ENCODE data around the gene DSCAM.
"Not testable (repeated sequence)": the region's sequence is repeated elsewhere in the genome, so short reads cannot be mapped to it uniquely, and the experiment has no call there.

Gene DSCAM

DNA sequence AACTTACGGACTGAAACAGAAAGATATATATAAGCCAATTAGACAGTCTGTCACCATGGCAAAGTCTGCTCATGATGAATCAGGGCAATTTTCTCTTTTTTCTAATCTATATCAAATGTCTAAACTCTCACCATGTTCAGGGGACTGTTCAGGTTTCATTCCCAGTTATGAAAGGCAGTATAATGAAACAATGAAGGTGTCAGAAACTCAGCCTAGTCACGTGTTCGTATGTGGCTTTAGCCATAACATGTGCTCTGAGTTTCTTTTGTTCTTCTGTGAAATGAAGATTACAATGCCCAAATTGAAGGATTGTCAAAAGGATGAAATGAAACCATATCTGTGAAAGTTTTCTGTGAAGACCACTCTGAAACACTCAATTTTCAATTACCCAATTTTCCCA lies 392.9 kb downstream of the DSCAM start:
- ATAC-seq: no peak
- Mint-ChIP-seq H3K27ac (no peak overlapping the region), H3K36me3 (no peaks in the 10 kb centered on the region), H3K4me1 (no peaks in the 10 kb centered on the region), H3K9me3 (peaks cover 7% of the 10 kb centered on the region), H3K4me3 (no peak overlapping the region)
- no peak for DNase-seq (ENCODE audit: low spot score in 2 of 2)

DNA sequence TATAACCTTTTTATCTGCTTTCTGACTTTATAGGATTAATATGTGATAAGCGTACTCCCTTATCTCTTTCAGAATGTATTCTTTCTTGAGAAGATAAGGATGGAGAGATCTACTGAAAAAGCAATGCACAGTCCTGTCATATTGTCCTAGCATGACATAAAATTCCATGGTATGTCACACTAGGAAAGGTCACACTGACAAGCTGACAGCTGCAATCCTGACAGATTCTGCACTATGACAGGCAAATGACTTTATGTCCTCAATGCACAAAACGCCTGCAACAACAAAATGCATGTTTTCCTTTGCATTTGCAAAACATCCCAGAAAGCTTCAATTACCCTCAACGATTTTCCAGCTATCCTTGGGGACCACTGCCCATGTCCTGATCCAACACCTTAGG lies 393.8 kb downstream of the DSCAM start:
- H3K9me3 Mint-ChIP-seq: peaks cover 7% of the 10 kb centered on the region
- no peaks in the 10 kb centered on the region for H3K4me1 Mint-ChIP-seq
- ATAC-seq (no peak), DNase-seq (ENCODE audit: low spot score in 2 of 2) (no peak)
- no peak overlapping the region for H3K27ac Mint-ChIP-seq
- no peaks in the 10 kb centered on the region for H3K36me3 Mint-ChIP-seq
- no peak overlapping the region for H3K4me3 Mint-ChIP-seq

DNA sequence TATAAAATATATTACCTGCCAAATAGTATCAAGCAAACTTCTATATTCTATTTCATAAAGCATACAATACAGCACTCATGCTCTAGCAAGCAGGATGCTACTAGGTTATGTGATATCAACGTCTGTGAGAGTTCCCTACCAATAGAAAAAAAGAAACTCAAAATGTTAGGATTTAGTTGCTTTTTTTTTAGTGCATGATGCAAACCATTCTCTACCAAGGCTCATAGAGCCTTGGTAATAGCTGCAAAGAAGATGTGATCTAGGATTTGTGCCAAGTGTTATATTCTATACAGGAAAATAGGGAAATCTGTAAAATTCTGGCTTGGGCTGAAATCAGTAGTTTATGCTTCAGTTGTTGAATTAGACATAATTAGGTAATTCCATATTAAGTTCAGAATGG lies 394.4 kb downstream of the DSCAM start:
- H3K36me3 Mint-ChIP-seq: no peaks in the 10 kb centered on the region
- no peak for ATAC-seq
- H3K27ac Mint-ChIP-seq: no peak overlapping the region
- DNase-seq (ENCODE audit: low spot score in 2 of 2): no peak
- H3K9me3 Mint-ChIP-seq: peaks cover 7% of the 10 kb centered on the region
- no peaks in the 10 kb centered on the region for H3K4me1 Mint-ChIP-seq
- H3K4me3 Mint-ChIP-seq: no peak overlapping the region

DNA sequence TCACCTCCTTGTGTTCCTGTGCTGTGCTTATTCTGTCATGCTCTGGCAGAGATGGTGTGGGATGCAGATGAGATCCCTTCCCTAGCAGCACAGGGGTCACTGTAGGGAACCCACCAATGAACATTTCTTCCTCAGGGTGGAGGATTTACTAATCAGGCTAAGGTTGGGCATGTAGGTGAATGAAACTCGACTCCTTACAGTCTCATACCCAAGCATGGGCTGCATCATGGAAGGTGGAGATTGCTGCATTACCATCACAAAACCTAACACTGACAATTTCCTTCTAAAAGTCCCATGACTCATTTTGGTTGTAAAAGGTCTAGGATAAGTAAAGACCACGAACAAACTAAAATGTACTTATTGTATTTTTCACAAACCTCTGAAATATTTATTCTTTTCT lies 399.9 kb downstream of the DSCAM start:
- Mint-ChIP-seq H3K27ac (no peak overlapping the region), H3K9me3 (peaks cover 5% of the 10 kb centered on the region), H3K4me3 (no peak overlapping the region), H3K4me1 (no peaks in the 10 kb centered on the region), H3K36me3 (no peaks in the 10 kb centered on the region)
- DNase-seq (ENCODE audit: low spot score in 2 of 2) (no peak), ATAC-seq (no peak)

DNA sequence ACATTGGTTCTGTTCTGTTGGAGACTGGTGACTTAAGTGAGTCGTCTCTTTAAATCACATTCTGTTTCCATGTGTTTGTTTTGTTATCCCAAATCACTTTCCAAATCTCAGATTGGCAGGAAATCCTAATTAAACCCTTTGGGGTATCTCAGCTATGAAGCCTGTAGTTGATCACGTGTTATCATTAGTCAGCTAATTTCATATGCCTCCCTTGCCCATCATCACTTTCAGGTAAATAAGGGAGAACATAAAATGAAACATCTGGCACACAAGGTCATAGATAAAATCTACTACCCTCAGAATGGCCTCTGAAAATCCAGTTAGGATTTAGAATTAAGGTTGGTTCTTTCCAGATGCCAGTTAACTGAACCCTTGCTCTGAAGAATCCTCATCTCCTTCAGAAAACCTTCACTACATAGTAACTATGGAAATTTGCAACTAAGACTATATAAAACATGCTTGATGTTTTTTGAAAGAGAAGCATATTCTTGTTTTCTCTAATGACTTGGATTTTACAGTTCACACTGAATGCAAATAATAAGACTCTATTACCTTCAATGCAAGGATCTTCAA lies 401.5 kb downstream of the DSCAM start:
- no peak for ATAC-seq
- Mint-ChIP-seq H3K27ac (no peak overlapping the region), H3K36me3 (no peaks in the 10 kb centered on the region), H3K9me3 (peaks cover 5% of the 10 kb centered on the region), H3K4me1 (no peaks in the 10 kb centered on the region), H3K4me3 (no peak overlapping the region)
- no peak for DNase-seq (ENCODE audit: low spot score in 2 of 2)

DNA sequence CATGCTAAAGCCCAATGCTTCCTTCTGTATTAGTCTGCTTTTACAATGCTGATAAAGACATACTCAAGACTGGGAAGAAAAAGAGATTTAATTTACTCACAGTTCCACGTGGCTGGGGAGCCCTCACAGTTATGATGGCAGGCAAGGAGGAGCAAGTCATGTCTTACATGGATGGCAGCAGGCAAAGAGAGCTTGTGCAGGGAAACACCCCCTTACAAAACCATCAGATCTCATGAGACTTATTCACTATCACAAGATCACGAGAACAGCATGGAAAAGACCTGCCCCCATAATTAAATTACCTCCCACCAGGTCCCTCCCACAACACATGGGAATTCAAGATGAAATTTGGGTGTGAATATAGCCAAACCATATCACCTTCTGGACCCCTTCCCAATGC lies 407.4 kb downstream of the DSCAM start:
- not testable (repeated sequence) for H3K4me3 Mint-ChIP-seq; H3K36me3 Mint-ChIP-seq; ATAC-seq; H3K9me3 Mint-ChIP-seq; DNase-seq (ENCODE audit: low spot score in 2 of 2); H3K4me1 Mint-ChIP-seq; H3K27ac Mint-ChIP-seq

DNA sequence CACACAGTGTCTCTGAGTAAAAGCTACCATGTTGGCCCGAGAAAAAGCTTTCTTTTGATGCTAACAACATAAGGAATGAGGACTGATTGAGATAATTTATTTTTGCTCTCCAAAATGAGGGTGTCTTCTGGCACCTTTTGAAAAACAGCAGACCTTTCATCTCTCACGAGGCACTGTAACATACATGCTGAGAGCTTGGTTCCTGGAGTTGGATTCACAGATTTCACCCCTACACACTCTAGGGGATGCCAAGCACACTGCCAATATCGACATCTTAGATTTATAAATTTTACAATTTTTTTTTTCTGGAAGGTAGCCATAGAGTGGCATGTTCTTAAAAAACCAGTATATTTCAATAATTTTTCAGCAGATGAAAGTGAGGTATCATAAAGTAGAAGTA lies 408.3 kb downstream of the DSCAM start:
- Mint-ChIP-seq H3K4me1 (no peaks in the 10 kb centered on the region), H3K9me3 (no peaks in the 10 kb centered on the region), H3K27ac (no peak overlapping the region), H3K36me3 (no peaks in the 10 kb centered on the region), H3K4me3 (no peak overlapping the region)
- no peak for ATAC-seq
- DNase-seq (ENCODE audit: low spot score in 2 of 2): no peak

DNA sequence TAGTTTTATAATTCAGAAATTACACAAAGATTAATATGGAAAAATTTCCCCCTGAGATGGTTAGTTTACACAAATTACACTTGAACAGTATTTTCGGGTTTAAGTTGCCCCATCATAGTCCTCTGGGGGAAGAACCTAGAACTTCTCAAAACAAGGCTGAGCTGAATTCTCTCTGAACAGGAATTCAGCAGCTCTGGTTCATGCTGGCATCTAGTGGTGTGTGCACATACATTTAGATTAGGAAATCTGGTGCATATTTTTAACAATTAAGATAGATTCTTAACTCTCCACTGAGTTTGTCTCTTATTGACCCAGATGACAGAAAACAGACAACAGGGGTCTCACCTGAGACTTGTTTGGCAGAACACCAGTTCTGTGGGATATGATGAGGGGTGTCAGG lies 410.7 kb downstream of the DSCAM start:
- no peak for DNase-seq (ENCODE audit: low spot score in 2 of 2)
- peaks cover under 1% of the 10 kb centered on the region for H3K9me3 Mint-ChIP-seq
- no peaks in the 10 kb centered on the region for H3K36me3 Mint-ChIP-seq
- no peak overlapping the region for H3K27ac Mint-ChIP-seq
- ATAC-seq: no peak
- no peak overlapping the region for H3K4me3 Mint-ChIP-seq
- no peaks in the 10 kb centered on the region for H3K4me1 Mint-ChIP-seq

DNA sequence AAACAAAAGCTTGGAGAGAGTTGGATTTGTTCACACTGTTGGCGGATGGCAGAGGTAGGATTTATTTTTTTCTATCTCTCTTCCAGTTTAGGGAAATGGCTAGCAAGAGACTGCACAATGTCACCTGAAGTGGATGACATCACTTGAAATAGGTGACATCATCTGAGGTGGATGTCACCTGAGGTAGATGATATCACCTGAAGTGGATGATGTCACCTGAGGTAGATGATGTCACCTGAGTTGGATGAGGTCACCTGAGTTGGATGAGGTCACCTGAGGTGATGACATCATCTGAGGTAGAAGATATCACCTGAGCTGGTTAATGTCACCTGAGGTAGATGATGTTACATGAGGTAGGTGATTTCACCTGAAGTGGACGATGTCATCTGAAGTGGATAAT lies 413.4 kb downstream of the DSCAM start:
- Mint-ChIP-seq H3K36me3 (no peaks in the 10 kb centered on the region), H3K4me1 (no peaks in the 10 kb centered on the region), H3K9me3 (peaks cover 3% of the 10 kb centered on the region), H3K27ac (no peak overlapping the region), H3K4me3 (no peak overlapping the region)
- no peak for ATAC-seq
- DNase-seq (ENCODE audit: low spot score in 2 of 2): no peak

DNA sequence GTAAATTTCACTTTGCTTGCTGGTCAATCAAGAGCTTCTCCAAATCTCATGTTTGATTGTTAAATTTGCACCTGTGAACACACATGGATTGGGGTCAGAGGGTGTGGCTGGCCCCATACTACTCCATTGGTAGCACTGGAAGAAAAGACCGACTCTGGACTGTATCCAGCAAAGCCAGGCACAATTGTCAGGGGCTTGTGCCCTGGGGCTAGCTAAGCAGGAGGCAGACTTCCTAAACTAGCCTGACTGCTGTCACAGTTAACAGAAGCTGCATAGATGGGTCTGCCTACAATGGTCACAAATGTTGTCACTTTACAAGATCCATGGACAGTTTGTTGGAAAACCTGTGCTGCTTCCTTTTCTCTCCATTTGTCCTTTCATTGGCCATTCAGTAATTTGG lies 421.0 kb downstream of the DSCAM start:
- Mint-ChIP-seq H3K36me3 (no peaks in the 10 kb centered on the region), H3K4me3 (no peak overlapping the region), H3K27ac (no peak overlapping the region), H3K9me3 (peaks cover 3% of the 10 kb centered on the region), H3K4me1 (no peaks in the 10 kb centered on the region)
- ATAC-seq: no peak
- DNase-seq (ENCODE audit: low spot score in 2 of 2): no peak

DNA sequence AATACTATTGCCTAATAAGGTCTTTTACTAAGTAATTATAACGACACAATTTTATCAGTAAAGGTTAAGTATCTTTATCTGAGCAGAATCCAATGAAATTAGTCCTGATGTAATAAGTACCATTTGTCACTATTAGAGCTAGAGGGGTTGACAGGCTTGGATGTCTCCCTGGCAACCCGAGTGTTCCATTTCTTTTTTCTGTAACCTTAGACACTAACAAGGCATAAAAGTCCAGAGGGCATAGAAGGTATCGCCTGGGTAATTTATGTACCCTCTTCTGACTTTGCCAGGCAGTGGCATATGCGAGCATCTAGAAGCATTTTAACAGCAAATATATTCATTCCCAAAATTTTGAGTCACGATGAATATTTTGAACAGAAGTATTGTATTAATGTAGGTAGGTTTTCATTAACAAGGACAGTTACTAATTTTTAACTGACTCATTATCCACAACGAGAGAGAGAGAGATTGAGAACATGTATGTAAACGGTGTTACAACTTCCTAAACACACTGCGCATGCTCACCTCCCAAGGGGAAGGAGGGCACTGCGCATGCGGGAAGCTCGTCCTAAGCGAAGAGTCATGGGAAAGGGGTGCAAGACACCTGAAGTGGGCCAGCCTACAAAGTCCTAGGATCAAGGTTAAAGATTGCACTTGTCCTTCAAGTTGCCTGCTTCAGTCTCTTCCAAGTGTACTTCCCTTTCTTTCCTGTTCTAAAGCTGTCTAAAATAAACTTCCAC lies 423.9 kb downstream of the DSCAM start:
- no peaks in the 10 kb centered on the region for H3K4me1 Mint-ChIP-seq
- peaks cover 7% of the 10 kb centered on the region for H3K9me3 Mint-ChIP-seq
- H3K4me3 Mint-ChIP-seq: no peak overlapping the region
- no peak for DNase-seq (ENCODE audit: low spot score in 2 of 2)
- no peak for ATAC-seq
- H3K27ac Mint-ChIP-seq: no peak overlapping the region
- H3K36me3 Mint-ChIP-seq: no peaks in the 10 kb centered on the region

DNA sequence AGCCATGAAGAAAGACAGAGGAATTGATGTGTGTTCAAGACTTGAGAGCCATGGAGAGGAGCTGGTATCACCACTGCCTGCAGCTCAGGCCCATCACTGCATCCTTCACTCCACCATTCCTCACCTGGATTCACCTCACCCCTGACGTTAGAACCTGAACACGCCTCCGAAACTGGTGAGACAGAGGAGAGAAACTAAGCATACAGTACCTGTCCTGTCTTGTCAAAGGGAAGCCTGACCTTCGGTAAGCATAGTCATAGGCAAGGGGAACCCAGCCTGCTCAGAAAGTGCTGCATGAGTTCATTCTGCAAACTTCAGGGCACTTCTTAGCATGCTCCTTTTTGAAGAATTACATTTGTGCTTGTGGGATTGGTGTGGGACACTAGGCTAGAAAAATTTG lies 425.8 kb downstream of the DSCAM start:
- Mint-ChIP-seq H3K9me3 (peaks cover 7% of the 10 kb centered on the region), H3K4me1 (no peaks in the 10 kb centered on the region), H3K36me3 (no peaks in the 10 kb centered on the region), H3K27ac (no peak overlapping the region), H3K4me3 (no peak overlapping the region)
- no peak for DNase-seq (ENCODE audit: low spot score in 2 of 2)
- ATAC-seq: no peak

DNA sequence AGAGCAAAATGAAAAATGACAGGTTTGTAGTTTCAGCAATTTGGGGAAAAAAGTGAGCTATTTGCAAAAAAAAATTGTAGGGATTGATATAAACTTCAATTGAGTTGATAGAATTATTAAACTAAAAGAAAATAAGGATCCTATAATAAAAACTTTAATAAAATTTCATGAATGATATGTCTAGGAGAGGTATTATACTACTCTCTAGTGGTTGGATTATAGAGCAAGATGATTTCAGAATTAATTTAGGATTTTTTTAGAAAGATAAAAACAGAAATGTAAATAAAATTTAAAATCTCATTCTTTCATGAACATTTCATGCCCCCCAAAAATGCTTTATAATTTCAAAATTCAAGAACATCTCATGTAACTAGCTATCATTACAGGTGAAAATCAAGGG lies 430.4 kb downstream of the DSCAM start:
- Mint-ChIP-seq H3K27ac (no peak overlapping the region), H3K4me3 (no peak overlapping the region), H3K9me3 (peaks cover 8% of the 10 kb centered on the region), H3K36me3 (no peaks in the 10 kb centered on the region), H3K4me1 (no peaks in the 10 kb centered on the region)
- DNase-seq (ENCODE audit: low spot score in 2 of 2) (no peak), ATAC-seq (no peak)

DNA sequence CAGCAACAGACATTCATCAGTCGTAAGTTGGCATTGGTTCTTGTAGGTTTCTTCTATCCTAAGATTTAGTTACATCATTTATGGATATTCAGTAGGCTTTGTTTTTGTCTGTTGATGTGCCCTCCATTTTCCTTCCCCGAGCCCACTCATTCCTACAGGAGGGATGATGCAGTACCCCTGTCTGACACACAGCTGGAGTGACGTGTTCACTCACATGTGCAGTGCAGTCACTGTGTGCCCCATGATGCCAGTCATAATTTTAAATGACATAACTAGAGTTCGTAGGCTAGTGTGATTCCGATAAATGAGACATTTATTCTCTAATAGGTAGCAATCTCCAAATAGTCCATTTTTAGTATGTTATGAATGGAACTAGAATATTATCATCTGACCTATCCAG lies 438.4 kb downstream of the DSCAM start:
- Mint-ChIP-seq H3K36me3 (no peaks in the 10 kb centered on the region), H3K4me3 (no peak overlapping the region), H3K27ac (no peak overlapping the region), H3K4me1 (no peaks in the 10 kb centered on the region), H3K9me3 (peaks cover 18% of the 10 kb centered on the region)
- DNase-seq (ENCODE audit: low spot score in 2 of 2) (no peak), ATAC-seq (no peak)

DNA sequence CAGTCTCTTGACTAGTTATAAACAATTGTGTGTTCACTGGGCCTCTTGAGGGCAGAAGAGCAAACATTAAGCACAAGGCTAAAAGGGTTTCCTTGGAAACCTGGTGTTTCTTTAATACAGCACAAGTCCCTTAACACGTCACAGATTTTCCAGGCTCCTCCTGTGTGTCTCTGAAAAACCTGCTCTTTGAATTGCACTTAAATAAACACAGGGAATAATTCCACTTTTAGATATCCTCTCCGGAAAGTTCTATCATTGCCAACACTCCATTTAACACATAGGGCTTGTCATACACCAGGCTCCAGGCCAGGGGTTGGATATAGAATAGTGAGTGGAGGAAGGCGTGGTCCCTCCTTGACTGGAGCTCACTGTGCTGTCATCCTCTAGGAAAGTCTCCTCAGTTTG lies 442.6 kb downstream of the DSCAM start:
- Mint-ChIP-seq H3K4me1 (no peaks in the 10 kb centered on the region), H3K4me3 (no peak overlapping the region), H3K9me3 (peaks cover 5% of the 10 kb centered on the region), H3K27ac (no peak overlapping the region), H3K36me3 (no peaks in the 10 kb centered on the region)
- DNase-seq (ENCODE audit: low spot score in 2 of 2) (no peak), ATAC-seq (no peak)

DNA sequence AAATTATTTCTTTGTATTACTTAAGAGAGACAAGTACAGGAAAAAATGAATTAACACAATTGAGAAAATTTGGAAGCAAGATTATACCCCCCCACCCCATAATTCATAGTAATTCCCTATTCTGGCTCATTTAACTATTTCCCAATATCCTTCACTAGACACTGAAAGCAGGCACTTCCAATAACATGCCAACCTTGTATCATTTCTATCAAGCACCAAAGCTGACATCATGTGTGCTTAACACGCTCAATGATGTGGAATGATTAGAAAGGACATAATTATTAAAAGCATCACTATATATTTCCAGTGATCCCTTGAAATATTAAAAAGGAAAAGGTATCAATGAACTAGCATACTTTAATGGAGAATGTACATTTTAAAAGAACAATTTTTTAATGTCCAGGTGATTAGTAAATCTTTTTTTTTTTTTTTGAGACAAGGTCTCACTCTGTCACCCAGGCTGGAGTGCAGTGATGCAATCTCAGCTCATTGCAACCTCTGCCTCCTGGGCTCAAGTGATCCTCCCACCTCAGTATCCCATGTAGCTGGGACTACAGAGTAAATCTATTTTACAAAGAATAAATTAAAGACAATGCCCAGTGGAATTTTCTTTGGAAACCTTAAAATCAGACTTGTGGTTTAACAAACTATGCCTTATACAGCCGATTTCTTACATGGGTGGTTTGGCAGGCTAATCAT lies 443.9 kb downstream of the DSCAM start:
- Mint-ChIP-seq H3K4me1 (no peaks in the 10 kb centered on the region), H3K36me3 (no peaks in the 10 kb centered on the region), H3K4me3 (no peak overlapping the region), H3K27ac (no peak overlapping the region), H3K9me3 (peaks cover 1% of the 10 kb centered on the region)
- DNase-seq (ENCODE audit: low spot score in 2 of 2) (no peak), ATAC-seq (no peak)

Data from stimulated activated effector memory CD8-positive, alpha-beta T cell treated with anti-CD3 and anti-CD28 coated beads, Interleukin-12 subunit alpha, Interleukin-12 subunit beta, amount 100 ng/mL, for 72 hours (primary cell).